GM21723 (cell line): ENCODE results near the gene PSMB8.
"Not testable (repeated sequence)": the region's sequence is repeated elsewhere in the genome, so short reads cannot be mapped to it uniquely, and the experiment has no call there.

ENCODE experiments used
- ATAC-seq: cut with Tn5 transposase; IDR thresholded peaks from one replicate; pipeline ENCODE4 v1.9.1; 2021; ENCODE audit warnings: mild to moderate bottlenecking, moderate library complexity; ENCODE audit not compliant: unreplicated experiment

Gene PSMB8

DNA sequence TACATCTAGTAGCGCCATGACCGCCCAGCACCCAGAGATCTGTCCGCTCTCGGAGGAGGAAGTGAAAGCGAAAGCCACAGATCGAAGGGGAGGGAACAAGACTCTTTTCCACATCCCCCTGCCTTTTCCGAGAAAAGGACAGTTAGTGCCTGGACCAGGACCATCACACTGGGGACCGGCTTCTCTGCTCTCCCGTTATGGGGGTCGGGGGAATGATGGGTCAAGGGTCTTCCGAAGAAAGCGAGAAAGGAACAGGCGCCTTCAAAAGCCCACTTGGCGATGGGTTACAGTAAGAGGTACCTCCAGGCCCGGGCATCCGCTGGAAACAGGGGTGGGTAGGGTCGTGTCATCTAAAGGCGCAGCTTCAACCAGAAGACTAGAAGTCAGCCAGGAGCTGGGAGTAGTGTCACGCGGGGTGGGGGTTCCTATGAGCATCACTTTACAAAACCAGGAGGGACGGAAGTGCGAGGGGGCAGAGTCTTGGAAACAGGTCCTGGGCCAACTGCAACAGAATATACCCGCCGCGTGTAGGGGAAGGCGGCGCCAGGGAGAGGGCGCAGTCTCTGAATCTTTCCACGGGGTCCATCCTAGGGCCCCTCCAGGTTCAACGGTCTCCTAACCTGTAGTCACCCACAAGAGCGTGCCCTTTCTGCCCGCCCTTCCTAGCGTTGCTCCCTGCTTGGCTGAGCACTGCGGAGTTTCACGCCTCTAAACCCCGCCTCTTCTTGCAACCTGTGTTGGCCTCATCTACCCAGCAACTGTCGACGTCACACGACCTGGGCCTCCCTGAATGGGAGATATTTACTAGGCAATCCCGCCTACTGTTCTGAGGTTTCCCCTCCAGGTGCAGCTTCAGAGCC is at the start of gene PSMB8:
TSS of gene PSMB8 (minus strand) at position 69 of the 860 bp plus-strand sequence. CDS start at position 18, 51 bp downstream.
- peak; percentile 61 for ATAC-seq

DNA sequence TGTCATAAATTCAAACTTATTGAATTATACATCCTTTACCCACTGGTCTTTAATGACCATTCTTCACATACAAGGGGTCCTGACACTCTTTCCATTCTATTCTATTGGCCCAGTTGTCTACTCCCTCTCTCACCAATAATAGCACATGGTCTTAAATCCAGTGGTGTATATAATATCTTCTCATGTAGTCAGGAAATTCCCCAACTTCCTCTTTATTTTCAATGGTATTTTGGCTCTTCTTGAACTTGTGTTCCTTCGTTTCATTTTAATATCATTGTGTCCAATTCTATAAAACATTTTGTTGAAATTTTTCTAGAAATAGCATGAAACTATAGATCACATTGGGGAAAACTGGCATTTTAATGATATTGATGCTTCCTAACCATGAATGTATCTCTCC is 47.0 kb upstream of the PSMB8 start:
- no peak for ATAC-seq

DNA sequence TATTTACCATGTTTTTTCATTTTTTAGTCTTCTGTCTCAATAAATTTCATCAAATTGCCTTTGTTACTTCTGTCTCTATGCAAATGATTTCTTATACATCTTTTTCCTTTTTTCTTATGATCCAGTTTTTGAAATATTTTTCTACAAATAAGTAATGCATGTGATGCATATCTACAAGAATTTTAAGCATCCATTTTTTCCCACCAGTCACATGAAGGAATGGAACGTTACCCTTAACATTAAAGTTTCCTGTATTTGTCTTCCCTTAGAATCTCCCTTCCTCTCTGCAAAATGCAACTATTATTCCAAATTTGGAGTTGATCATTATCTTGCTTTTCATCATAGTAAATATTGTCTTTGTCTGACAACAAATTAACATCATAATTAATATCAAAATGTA is 45.7 kb upstream of the PSMB8 start:
- no peak for ATAC-seq

DNA sequence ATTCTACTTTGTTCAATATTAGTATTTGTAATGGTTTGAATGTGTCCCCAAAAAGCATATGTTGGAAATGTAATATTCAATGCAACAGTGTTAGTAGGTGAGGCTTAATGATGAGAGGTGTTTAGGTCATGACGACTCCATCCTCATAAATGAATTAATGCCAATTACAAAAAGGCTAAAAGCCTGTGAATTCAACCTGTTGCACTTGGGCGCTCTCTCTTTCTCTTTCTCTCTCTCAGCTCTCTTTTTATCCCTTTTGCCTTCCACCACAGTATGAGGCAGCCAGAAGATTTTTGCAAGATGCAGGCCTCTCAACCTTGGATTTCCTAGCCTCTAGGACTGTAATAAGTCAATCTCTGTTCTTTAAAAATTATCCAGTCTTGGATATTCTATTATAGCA is 44.7 kb upstream of the PSMB8 start:
- no peak for ATAC-seq

DNA sequence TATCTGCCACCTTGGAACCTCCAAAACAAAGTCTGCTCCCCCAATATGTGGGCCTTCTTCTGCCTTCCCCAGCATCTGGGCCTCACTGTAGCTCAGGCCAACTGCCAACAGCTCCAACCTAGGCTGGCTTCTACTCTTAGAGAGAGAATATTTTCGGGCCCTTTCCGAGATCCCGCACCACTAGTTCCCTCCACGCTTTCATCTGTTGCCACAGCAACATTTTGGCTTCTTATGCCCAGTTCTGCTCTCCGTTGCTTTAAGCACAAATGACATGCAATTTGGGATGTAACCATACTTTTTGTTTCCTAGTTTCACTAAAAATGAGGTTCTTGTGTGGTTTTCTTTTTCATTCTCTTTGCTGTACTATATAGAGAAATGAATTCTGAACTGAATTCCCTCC is 43.8 kb upstream of the PSMB8 start:
- no peak for ATAC-seq

DNA sequence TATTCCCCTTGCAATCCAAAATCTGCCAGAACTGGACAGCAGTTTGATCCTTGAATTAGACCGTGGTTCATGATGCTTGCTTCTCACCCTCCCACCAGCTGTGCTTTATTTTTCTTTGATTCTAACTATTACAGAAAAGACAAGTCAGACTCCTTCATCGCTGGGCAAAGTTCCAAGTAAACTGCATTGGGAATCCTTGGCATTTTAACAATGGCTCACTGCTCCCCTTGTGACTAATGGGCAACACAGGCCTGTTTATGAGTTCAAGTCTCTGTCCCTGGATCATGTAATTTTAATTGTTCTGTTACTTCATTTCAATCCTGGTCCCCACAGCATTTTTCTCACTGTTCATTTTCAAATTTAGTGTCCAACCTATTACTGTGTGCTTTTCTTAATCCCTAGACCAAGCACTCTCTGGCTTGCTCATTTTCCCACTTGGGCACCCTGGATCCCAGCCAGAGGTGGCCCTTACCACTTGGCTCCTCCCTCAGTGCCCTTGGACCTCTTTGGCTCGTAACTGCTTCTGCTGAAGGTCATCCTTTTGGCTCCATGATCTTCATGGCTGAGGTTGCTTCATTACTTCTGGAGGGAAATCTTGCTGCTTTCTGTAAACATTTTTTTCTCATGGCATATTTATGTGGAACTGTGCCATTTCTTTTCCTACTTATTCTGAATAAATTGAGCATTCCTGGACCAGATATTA is 43.0 kb upstream of the PSMB8 start:
- ATAC-seq: no peak

DNA sequence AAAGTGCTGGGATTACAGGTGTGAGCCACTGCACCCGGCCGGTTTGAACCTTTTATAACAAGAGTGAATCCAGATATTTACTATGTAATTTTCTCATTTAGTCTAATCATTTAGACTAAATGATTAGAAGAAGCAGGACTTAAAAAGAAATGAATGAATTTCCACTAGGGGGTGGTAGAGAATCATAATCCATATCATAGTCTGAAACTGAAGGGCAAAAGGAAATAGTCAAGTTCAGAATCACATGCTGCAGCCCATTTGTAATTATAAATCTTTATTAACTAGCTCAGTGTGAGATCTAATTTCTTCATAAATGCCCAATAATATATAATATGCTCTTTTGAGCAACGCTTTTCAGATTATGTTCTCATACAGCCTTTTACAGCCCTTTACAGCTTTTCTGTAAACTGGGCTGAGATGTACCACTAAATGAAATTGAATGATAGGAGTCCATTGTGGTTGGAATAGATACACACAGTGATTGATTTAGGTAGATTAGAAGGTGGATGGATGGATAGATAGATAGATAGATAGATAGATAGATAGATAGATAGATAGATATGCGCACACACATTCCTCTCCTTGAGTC is 41.9 kb upstream of the PSMB8 start:
- no peak for ATAC-seq

DNA sequence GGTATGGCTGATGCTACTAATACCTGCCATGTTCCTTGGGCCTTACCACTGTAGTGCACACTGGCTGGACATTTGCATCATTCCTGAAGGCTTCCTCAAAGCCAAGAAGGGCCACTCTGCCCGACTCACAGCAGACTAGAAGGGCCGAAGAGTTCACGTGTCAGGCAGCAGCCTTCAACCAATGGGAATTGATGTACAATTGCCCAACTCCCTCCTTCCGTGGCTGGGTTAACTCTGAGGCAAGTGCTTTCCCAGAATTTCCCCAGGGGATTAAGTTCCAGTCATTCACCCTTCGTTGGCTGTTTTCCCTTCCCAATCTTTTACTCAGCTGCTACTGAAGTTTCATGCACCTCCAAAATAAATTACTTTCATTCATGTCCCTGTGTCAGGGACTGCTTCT is 39.9 kb upstream of the PSMB8 start:
- no peak for ATAC-seq

DNA sequence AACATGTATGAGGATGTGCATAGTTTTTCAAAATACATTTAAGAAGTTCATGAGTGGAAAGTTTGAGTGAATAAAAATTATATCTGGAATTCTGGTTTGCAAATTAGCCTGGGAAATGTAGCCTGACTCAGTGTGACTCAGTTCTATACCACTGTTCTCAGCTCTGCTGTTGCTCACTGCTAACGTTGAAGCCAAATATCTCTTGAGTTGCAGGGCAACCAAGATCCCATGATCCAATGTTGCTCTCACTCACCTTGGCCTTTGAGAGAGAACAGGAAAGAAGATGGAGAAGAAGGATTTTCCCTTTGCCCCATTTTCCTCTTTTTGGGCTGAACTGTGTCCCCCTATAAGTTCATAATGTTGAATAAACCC is 39.0 kb upstream of the PSMB8 start:
- ATAC-seq: no peak

DNA sequence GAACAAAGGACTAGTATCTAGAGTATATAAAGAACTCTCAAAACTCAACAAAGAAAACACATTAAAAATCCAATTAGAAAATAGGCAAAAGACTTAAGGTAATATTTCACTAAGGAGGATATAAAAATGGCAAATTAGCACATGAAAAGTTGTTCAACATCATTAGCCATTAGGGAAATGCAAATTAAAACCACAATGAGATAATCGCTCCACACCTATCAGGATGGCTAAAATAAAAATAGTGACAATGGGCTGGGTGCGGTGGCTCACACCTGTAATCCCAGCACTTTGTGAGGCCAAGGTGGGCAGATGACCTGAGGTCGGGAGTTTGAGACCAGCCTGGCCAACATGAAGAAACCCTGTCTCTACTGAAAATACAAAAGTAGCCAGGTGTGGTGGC is 37.1 kb upstream of the PSMB8 start:
- not testable (repeated sequence) for ATAC-seq

DNA sequence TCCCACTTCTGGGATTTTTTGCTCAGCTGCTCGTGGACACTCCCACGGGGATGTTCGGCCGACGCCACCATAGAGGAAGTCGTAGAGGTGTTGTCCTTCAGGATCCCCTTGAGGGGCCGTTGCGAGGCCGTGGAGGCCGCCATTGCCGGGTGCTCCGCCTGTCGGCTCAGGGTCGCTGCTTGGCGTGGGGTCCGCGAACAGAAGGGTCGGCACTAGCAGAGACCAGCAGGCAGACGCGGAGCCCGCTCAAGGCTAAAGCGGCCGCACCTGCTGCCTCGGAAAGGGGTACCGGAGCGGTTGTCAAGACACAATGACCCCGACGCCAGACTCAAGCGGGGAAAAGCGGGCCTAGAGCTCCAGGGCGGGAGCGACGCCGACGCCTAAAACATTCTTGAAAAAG is 35.8 kb upstream of the PSMB8 start:
- no peak for ATAC-seq

DNA sequence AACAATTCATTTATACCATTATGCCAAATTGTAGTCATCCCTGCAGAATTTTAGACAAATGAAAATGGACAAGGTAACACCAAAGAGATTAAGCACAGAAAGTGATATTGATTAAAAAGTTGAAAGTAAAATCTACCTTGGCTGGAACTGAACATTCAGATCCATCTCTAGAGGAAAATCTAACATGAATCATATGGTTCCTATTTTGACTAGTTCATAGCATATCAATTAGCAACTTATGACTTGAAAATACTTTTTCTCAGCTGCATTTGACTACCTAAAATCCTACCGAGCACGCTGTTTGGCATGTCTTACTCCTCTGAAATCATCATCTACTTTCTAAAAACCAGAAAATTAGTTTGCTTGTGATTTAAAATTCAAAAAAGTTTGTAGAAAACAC is 32.8 kb upstream of the PSMB8 start:
- no peak for ATAC-seq

DNA sequence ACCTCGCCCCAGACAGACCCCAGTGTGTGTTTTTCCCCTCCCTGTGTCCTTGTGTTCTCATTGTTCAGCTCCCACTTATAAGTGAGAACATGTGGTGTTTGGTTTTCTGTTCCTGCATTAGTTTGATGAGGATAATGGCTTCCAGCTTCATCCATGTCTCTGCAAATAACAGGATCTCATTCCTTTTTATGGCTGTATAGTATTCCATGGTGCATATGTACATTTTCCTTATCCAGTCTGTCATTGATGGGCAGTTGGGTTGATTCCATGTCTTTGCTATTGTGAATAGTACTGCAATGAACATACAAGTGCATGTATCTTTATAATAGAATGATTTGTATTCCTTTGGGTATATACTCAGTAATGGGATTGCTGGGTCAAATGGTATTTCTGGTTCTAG is 30.1 kb upstream of the PSMB8 start:
- ATAC-seq: not testable (repeated sequence)

DNA sequence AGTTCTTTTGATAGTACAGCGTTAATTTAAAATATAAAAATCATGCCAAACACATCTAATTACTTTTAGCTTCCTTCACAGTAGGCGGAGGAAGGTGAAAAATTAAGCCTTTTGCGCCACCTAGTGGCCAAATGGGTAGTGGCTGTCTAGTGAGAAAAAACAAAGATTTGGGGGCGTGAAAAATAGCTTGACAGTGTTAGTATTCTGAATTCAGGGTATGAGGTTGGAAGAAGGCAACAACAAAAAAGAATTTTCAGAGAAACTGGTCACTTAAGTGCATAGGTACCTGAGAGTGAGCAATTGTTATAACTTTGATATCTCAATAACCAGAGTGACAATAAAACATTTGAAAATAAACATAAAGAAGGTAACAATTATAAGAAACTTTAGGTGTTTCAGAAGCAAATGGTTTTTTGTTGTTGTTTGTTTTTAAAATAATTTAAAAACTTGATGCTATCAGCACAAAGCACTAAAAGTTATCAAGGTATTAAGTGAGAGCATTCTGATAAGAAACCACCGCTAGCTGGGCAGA is 24.5 kb upstream of the PSMB8 start:
- ATAC-seq: no peak

DNA sequence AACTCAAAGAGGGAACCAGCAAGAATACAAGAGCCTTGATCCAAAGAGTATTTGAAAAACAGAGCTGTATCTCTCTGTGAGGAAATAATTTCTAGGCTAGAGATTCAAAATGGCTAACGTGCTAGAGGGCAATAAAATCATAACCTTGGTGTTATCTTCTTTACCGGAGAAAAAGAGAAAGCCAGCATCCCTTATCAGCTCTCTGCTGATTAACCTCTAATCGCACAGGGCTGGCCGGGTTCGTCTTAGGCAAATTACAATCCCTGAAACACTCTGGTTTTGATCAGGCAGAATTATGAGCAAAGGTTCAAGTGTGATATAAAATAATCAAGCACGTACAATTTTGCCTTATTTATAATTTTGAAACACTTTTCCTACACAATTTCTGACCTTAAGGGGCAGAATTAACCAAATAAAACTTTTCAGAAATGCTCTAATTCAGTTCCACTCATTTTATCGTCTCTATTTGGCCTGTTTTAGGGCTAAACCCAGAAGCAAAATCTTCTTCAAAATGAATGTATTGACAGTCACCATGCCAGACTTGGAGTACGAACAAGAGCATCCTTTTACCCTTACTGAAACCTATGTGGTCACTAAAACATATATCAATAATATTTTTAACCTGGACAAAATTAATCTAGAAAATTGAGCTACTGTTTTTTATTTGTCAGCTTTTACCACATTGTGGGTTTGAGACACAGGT is 23.9 kb upstream of the PSMB8 start:
- no peak for ATAC-seq

DNA sequence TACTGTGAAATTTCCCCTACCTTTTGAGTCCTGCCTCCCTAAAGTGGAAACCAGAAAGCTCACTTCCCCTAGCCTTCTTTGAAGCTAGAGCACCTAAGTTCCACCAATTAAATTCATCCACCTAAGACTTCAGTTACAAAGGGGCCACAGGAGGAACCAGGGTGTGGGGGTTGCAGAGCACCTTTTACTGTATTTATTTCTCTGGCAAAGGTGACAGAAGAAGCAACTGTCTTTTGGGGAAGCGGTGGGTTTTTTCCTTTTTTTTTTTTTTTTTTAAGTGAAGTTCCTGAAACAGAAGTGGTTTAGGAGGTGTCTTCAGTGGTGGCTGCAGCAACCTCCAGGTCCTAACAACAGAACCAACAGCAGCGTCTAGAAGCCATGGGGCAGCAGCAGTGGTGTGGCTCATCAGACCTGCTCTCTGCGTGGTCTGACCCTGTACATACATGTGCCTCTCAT is 23.2 kb upstream of the PSMB8 start:
- no peak for ATAC-seq

DNA sequence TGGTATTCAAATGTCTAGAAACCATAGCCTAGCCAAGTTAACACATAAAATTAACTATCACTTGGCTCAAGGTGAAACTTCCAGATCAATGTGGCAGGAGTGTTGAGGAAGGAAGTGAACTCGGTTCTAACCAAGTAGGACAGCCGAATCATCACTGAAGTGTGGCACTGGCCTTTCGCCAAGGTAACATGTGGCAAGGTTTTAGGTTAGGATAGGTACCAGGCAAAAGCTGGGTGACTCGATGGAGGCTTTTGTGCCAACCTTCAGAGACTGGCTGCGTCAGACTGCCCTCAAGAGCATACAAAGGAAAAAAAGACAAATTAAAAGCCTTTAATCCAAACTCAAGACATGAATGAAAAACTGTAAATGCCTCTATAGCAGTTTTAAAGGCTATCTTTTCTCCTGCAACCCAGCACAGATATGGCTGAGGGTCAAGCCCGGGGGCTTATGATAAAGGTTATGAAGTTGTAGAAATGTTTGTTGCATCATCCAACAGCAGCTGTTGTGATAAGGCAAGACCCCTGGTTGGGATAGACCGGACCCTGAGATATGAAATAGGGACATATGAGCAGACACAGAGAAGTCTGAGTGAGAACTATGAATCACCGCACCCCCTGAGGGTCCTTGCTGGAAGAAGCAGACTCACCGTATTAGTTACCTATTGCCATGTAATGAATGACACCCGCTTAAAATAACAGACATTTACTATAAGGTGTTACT is 22.0 kb upstream of the PSMB8 start:
- no peak for ATAC-seq

DNA sequence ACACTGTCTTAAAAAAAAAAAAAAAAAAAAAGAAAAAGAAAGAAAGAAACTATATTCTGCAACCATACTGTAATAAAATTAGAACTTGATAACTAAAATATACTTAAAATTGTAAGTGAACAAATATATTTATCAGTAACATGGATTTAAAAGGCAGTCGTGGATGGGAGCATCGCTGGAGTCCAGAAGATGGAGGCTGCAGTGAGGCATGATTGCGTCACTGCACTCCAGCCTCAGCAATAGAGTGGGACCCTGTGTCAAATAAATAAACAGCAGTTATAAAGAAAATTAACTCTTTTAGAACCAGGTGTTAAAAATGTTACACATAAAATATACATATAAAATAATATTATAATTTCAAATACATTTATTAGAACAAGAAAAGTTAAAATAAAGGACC is 18.9 kb upstream of the PSMB8 start:
- no peak for ATAC-seq

DNA sequence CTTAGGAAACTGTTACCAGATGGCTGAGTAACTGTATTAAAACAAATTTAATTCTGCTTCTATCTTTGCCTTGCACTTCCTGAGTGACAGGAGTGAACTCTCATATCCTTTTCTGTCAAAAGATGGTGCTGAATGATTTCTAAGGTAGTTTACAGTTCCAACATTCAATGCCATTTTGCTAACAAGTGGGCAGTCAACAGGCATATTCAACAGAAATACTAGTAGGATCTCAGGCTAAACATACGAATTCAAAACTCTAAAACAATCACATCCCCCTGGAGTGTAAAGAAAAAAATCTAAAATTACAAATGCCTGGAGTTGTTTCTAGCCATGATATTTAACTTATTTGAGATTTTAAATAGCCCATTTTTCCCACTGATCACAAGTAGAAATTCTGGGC is 16.8 kb upstream of the PSMB8 start:
- ATAC-seq: no peak

DNA sequence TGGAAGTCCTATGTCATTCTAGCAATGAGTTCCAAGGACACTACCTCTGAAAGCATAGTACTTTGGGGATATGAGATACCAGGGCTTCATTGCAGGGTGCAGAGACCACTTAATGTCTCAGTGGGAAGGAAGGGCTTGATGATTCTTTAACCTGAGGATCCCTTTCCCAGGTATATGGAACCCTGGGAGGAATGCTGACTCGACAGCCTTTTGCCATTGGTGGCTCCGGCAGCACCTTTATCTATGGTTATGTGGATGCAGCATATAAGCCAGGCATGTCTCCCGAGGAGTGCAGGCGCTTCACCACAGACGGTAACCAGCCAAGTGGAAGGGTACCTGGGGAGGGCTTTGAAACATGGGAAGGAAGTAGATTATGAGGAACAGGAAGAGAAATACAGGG is 14.3 kb upstream of the PSMB8 start:
- ATAC-seq: no peak
